Kidney (tissue), 14 donors: ENCODE measurements around the gene XKR3. TPM values are rescaled to one million over a fixed set of nuclear protein-coding genes. Genes with fewer than 3 reads are reported as not detected.

Experiments
- DNase-seq, 5 donors: peaks; one replicate each; pipeline ENCODE4 v3.0.0-alpha.2; 2013 to 2020
- FAIRE-seq: peaks from 2 replicates; lab custom pipeline; 2012; peaks lifted over from hg19 to GRCh38; lab: Jason Lieb, UNC
- H3K27ac ChIP-seq, 2 donors: one replicate each; pipeline ENCODE4 v1.7.0; 2013; ENCODE audit warnings: low read depth in 2 of 2, low read length in 2 of 2, inconsistent platforms in 1 of 2
- H3K27me3 ChIP-seq: one replicate; pipeline ENCODE4 v1.7.1; 2013; ENCODE audit warnings: low read length, inconsistent platforms; ENCODE audit not compliant: control insufficient read depth, insufficient read depth
- H3K36me3 ChIP-seq, 3 donors: one replicate each; pipeline versions ENCODE4 v1.7.0 to v1.7.1; 2013; ENCODE audit warnings: low read length in 3 of 3, control low read depth in 1 of 3, inconsistent platforms in 1 of 3; ENCODE audit not compliant: insufficient read depth in 3 of 3, control insufficient read depth in 2 of 3
- H3K4me1 ChIP-seq, 3 donors: one replicate each; pipeline versions ENCODE4 v1.7.0 to v1.7.1; 2013; ENCODE audit warnings: low read length in 3 of 3, inconsistent platforms in 1 of 3, low read depth in 1 of 3; ENCODE audit not compliant: control insufficient read depth in 2 of 3, insufficient read depth in 2 of 3
- H3K4me3 ChIP-seq, 3 donors: one replicate each; pipeline versions ENCODE4 v1.7.0 to v1.8.1; 2013; ENCODE audit warnings: low read length in 3 of 3, control low read depth in 1 of 3, inconsistent platforms in 1 of 3
- H3K9ac ChIP-seq, 3 donors: one replicate each; pipeline versions ENCODE4 v1.7.0 to v1.7.1; 2013; ENCODE audit warnings: low read length in 3 of 3, control low read depth in 1 of 3, inconsistent platforms in 1 of 3
- H3K9me3 ChIP-seq, 3 donors: one replicate each; pipeline versions ENCODE4 v1.7.0 to v1.7.1; 2013; ENCODE audit warnings: low read length in 3 of 3, control low read depth in 1 of 3, inconsistent platforms in 1 of 3; ENCODE audit not compliant: control insufficient read depth in 2 of 3, insufficient read depth in 1 of 3
- intact Hi-C: fragments of 100-400 bp; cut with DNase I; formaldehyde crosslinking; loops from one replicate; pipeline ENCODE4 v1.11.1; 2022
- polyA plus RNA-seq: library from polyadenylated mRNA; stranded (reverse); fragments of 350-450 nt; fragmentation: Illumina TruSeq; extraction: RNeasy Lipid Tissue Mini Kit (QIAGEN cat#74804); gene quantifications from one replicate; pipeline ENCODE4 v1.2.3, GENCODE V29; 2014; ENCODE audit warnings: low read depth, low replicate concordance; ENCODE audit not compliant: insufficient read depth
- total RNA-seq: library from RNA; stranded (reverse); fragmentation: NEBNext Ultra II Directional; extraction: Animal tissue kit (Norgen Biotek cat#: 25700); gene quantifications from one replicate; pipeline ENCODE4 v1.2.1, GENCODE V29; 2021
- TF ChIP-seq, protein P1 (sequence below): IDR thresholded peaks from 3 replicates; pipeline ENCODE4 v1.5.1; 2012; ENCODE audit warnings: mild to moderate bottlenecking, moderate library complexity, borderline replicate concordance; ENCODE audit not compliant: insufficient read depth; ENCODE audit errors: extremely low read depth
- donor health status: control.
- donor health status: control.
- donor health status: control.
- donor health status: control.
- donor health status: control.
- donor health status: DM: yes; HTN: yes; CAD: no.
- donor health status: Normal renal cell carcinoma (clear cell type).

Gene XKR3
- total and polyA plus RNA-seq, 2 donors from 2014 or later, result not detected

DNA sequence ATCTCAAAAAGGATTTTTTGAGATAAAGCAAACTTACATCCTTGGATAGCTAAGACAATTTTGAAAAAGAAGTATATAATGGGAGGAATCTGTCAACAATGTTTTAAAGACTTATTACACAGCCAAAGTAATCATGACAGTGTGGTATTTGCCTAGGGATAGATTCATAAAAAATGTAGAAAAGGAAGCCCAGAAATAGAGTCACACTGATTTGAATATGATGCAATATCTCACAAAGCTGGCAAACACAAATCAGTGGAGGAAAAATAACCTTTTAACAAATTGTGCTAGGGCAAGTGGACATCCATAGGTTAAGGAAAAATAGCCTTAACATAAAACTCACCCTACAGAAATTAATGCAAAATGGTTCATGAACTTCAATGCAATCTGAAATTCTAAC, 6.0 kb downstream of the XKR3 start:
- TF ChIP-seq, protein P1, sequence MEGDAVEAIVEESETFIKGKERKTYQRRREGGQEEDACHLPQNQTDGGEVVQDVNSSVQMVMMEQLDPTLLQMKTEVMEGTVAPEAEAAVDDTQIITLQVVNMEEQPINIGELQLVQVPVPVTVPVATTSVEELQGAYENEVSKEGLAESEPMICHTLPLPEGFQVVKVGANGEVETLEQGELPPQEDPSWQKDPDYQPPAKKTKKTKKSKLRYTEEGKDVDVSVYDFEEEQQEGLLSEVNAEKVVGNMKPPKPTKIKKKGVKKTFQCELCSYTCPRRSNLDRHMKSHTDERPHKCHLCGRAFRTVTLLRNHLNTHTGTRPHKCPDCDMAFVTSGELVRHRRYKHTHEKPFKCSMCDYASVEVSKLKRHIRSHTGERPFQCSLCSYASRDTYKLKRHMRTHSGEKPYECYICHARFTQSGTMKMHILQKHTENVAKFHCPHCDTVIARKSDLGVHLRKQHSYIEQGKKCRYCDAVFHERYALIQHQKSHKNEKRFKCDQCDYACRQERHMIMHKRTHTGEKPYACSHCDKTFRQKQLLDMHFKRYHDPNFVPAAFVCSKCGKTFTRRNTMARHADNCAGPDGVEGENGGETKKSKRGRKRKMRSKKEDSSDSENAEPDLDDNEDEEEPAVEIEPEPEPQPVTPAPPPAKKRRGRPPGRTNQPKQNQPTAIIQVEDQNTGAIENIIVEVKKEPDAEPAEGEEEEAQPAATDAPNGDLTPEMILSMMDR, result no peak
- no peak overlapping the region for H3K9ac ChIP-seq
- no peak overlapping the region for H3K27ac ChIP-seq
- no peaks in the 10 kb centered on the region for H3K27me3 ChIP-seq
- peaks cover 0 to 6% (median 0%) of the 10 kb centered on the region in 3 donors for H3K9me3 ChIP-seq
- no peaks in the 10 kb centered on the region for H3K4me1 ChIP-seq
- FAIRE-seq (no peak), DNase-seq (no peak)
- intact Hi-C loops, result no loop called here
- no peak overlapping the region for H3K4me3 ChIP-seq
- no peaks in the 10 kb centered on the region for H3K36me3 ChIP-seq

DNA sequence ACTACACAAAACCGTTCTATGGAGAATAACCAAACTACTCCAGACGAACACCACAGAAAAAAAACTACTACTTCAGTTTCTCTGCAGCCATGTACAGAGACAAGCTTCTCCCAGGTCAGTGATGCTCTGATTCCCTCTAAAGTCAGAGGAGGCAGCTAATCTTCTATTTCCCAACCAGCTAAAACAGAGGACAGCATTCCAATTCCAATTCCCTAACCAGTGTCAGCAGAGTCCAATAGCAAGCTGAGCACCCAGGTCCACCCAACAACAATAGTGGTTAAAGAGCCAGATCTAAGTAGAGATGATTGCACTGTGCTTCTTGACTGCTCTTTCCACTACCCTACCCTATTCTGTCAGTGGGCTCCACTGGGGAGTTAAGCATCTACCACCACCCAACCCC, 6.7 kb downstream of the XKR3 start:
- H3K9ac ChIP-seq, result no peak overlapping the region
- H3K4me1 ChIP-seq, result no peaks in the 10 kb centered on the region
- no peaks in the 10 kb centered on the region for H3K36me3 ChIP-seq
- H3K4me3 ChIP-seq, result no peak overlapping the region
- no peak overlapping the region for H3K27ac ChIP-seq
- intact Hi-C loops, result no loop called here
- no peaks in the 10 kb centered on the region for H3K27me3 ChIP-seq
- peaks cover 0 to 6% (median 0%) of the 10 kb centered on the region in 3 donors for H3K9me3 ChIP-seq
- FAIRE-seq, result no peak
- no peak for DNase-seq
- TF ChIP-seq, protein P1, result no peak

DNA sequence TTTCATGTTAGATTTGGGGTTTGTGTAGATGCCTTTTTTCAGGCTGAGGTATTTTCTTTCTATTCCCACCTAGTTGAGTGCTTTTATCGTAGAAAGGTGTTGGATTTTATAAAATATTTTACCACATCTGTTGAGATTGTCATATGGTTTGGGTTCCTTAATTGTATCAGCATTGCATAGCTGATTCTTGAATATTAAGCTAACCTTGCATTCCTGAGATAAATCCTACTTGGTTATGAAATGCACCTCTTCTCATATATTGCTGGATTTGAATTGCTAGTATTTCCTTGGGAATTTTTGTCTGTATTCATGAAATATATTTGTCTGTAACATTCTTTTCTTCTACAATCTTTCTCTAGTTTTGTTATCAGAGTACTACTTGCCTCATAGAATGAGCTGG, 10.1 kb downstream of the XKR3 start:
- H3K9ac ChIP-seq, result no peak overlapping the region
- no peak overlapping the region for H3K27ac ChIP-seq
- no peaks in the 10 kb centered on the region for H3K36me3 ChIP-seq
- H3K9me3 ChIP-seq, result peaks cover 0 to 6% (median 0%) of the 10 kb centered on the region in 3 donors
- H3K27me3 ChIP-seq, result no peaks in the 10 kb centered on the region
- no peak overlapping the region for H3K4me3 ChIP-seq
- TF ChIP-seq, protein P1, result no peak
- intact Hi-C loops, result no loop called here
- FAIRE-seq (no peak), DNase-seq (no peak)
- H3K4me1 ChIP-seq, result no peaks in the 10 kb centered on the region

DNA sequence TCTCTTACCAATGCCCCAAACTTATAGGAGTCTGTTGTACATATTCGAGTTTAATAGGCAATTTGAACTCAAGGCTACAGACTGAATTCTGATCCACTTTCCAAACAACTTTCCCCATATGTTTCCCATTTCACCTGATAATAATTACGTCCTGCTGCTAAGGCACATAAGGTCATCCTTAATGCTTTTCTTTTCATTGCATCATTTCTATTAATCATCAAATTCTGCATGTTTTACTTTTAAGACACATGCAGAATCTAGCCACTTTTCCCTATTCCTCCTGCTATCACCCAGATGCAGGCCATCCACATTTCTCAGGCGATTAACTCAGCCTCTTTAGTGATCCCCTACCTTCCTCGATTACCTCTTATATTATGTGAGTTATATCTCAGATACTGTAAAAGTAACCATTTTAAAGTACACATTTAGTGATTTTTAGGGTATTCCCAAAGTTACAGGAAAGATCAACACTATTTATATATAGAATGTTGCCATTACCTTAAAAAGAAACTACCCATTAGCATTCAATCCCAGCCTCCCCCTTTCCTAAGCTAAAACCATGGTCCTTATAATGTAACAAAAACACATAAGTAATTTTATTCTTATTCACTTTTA, 14.9 kb downstream of the XKR3 start:
- no peaks in the 10 kb centered on the region for H3K36me3 ChIP-seq

More for the DNA sequence above, 14.9 kb downstream of the XKR3 start:
- DNase-seq (no peak), FAIRE-seq (no peak)
- TF ChIP-seq, protein P1, result no peak
- Histone ChIP-seq H3K27me3 (no peaks in the 10 kb centered on the region), H3K4me3 (no peak overlapping the region), H3K9me3 (peaks cover 0 to 5% (median 0%) of the 10 kb centered on the region in 3 donors), H3K9ac (no peak overlapping the region), H3K4me1 (no peaks in the 10 kb centered on the region), H3K27ac (no peak overlapping the region)
- intact Hi-C loops, result no loop called here
